Measurements from ENCODE around the gene MYBPC2. TPM values are rescaled to one million over a fixed set of nuclear protein-coding genes. Genes with fewer than 3 reads are reported as not detected.
"Not testable (repeated sequence)": the region's sequence is repeated elsewhere in the genome, so short reads cannot be mapped to it uniquely, and the experiment has no call there.

The MYBPC2 gene
- total RNA-seq, 1 donor from 2014 or later: 0.46 TPM

GRCh38 chr19:50434525-50434924 lies 1.8 kb downstream of the MYBPC2 start:
- no peak for TF ChIP-seq CTCF (IDR thresholded peaks at IDR 0.05; ENCODE audit: unreplicated experiment)
- Mint-ChIP-seq H3K27me3 (ENCODE audit: unreplicated experiment) (peaks cover 16% of the 10 kb centered on the region), H3K4me3 (ENCODE audit: unreplicated experiment) (no peak overlapping the region), H3K36me3 (ENCODE audit: low read depth, unreplicated experiment) (no peaks in the 10 kb centered on the region), H3K9me3 (ENCODE audit: unreplicated experiment) (peaks cover 13% of the 10 kb centered on the region), H3K4me1 (ENCODE audit: unreplicated experiment) (peaks cover 4% of the 10 kb centered on the region), H3K27ac (ENCODE audit: unreplicated experiment) (no peak overlapping the region)
- DNase-seq (ENCODE audit: low spot score): no peak

GRCh38 chr19:50435221-50435620 lies 2.5 kb downstream of the MYBPC2 start:
- no peak overlapping the region for H3K27ac Mint-ChIP-seq (ENCODE audit: unreplicated experiment)
- TF ChIP-seq CTCF (IDR thresholded peaks at IDR 0.05; ENCODE audit: unreplicated experiment): no peak
- H3K4me3 Mint-ChIP-seq (ENCODE audit: unreplicated experiment): no peak overlapping the region
- peaks cover 4% of the 10 kb centered on the region for H3K4me1 Mint-ChIP-seq (ENCODE audit: unreplicated experiment)
- no peak for DNase-seq (ENCODE audit: low spot score)
- peaks cover 15% of the 10 kb centered on the region for H3K27me3 Mint-ChIP-seq (ENCODE audit: unreplicated experiment)
- peaks cover 4% of the 10 kb centered on the region for H3K36me3 Mint-ChIP-seq (ENCODE audit: low read depth, unreplicated experiment)
- peaks cover 18% of the 10 kb centered on the region for H3K9me3 Mint-ChIP-seq (ENCODE audit: unreplicated experiment)

GRCh38 chr19:50435627-50436026 lies 2.9 kb downstream of the MYBPC2 start:
- H3K27me3 Mint-ChIP-seq (ENCODE audit: unreplicated experiment): peaks cover 15% of the 10 kb centered on the region
- H3K4me1 Mint-ChIP-seq (ENCODE audit: unreplicated experiment): peaks cover 4% of the 10 kb centered on the region
- TF ChIP-seq CTCF (IDR thresholded peaks at IDR 0.05; ENCODE audit: unreplicated experiment): no peak
- no peak for DNase-seq (ENCODE audit: low spot score)
- H3K36me3 Mint-ChIP-seq (ENCODE audit: low read depth, unreplicated experiment): peaks cover 4% of the 10 kb centered on the region
- peaks cover 18% of the 10 kb centered on the region for H3K9me3 Mint-ChIP-seq (ENCODE audit: unreplicated experiment)
- no peak overlapping the region for H3K4me3 Mint-ChIP-seq (ENCODE audit: unreplicated experiment)
- no peak overlapping the region for H3K27ac Mint-ChIP-seq (ENCODE audit: unreplicated experiment)

- H3K27me3 Mint-ChIP-seq (ENCODE audit: unreplicated experiment): peaks cover 14% of the 10 kb centered on the region
- H3K27ac Mint-ChIP-seq (ENCODE audit: unreplicated experiment): no peak overlapping the region
- H3K4me3 Mint-ChIP-seq (ENCODE audit: unreplicated experiment): no peak overlapping the region
- peaks cover 4% of the 10 kb centered on the region for H3K36me3 Mint-ChIP-seq (ENCODE audit: low read depth, unreplicated experiment)
- DNase-seq (ENCODE audit: low spot score): no peak
- H3K4me1 Mint-ChIP-seq (ENCODE audit: unreplicated experiment): no peaks in the 10 kb centered on the region
- peaks cover 17% of the 10 kb centered on the region for H3K9me3 Mint-ChIP-seq (ENCODE audit: unreplicated experiment)
- no peak for TF ChIP-seq CTCF (IDR thresholded peaks at IDR 0.05; ENCODE audit: unreplicated experiment)
These were observed 5.3 kb downstream of the MYBPC2 start for GRCh38 chr19:50437862-50438449.

- H3K27me3 Mint-ChIP-seq (ENCODE audit: unreplicated experiment): peaks cover 12% of the 10 kb centered on the region
- peaks cover 13% of the 10 kb centered on the region for H3K36me3 Mint-ChIP-seq (ENCODE audit: low read depth, unreplicated experiment)
- H3K9me3 Mint-ChIP-seq (ENCODE audit: unreplicated experiment): peaks cover 17% of the 10 kb centered on the region
- H3K4me3 Mint-ChIP-seq (ENCODE audit: unreplicated experiment); DNase-seq (ENCODE audit: low spot score); H3K27ac Mint-ChIP-seq (ENCODE audit: unreplicated experiment); H3K4me1 Mint-ChIP-seq (ENCODE audit: unreplicated experiment): not testable (repeated sequence)
These were observed 6.4 kb downstream of the MYBPC2 start for GRCh38 chr19:50439130-50439529.

Data from endothelial cell (in vitro differentiated cells).